SJSA1 (cell line): ENCODE results near the gene NRG3. TPM values are rescaled to one million over a fixed set of nuclear protein-coding genes. Genes with fewer than 3 reads are reported as not detected.
"Not testable (repeated sequence)": the region's sequence is repeated elsewhere in the genome, so short reads cannot be mapped to it uniquely, and the experiment has no call there.

Experiments
- DNase-seq, 2 experiments: peaks; one replicate each; pipeline ENCODE4 v3.0.0-alpha.2; 2015 to 2020; ENCODE audit warnings: low spot score in 2 of 2, low read depth in 1 of 2
- H3K27ac ChIP-seq: fragments of 250-450 bp; sonication (Bioruptor Pico); 2 replicates; pipeline ENCODE4 v1.5.1; 2020; ENCODE audit warnings: mild to moderate bottlenecking, moderate library complexity
- H3K27me3 ChIP-seq: fragments of 250-450 bp; sonication (Bioruptor Pico); replicated peaks from 2 replicates; pipeline ENCODE4 v1.5.1; 2020; ENCODE audit warnings: mild to moderate bottlenecking, moderate library complexity
- H3K36me3 ChIP-seq: fragments of 250-450 bp; sonication (Bioruptor Pico); 2 replicates; pipeline ENCODE4 v1.5.1; 2020; ENCODE audit warnings: mild to moderate bottlenecking
- H3K4me1 ChIP-seq: fragments of 250-450 bp; sonication (Bioruptor Pico); replicated peaks from 2 replicates; pipeline ENCODE4 v1.6.1; 2021; ENCODE audit warnings: mild to moderate bottlenecking
- H3K4me3 ChIP-seq: fragments of 250-450 bp; sonication (Bioruptor Pico); 2 replicates; pipeline ENCODE4 v1.5.1; 2020; ENCODE audit warnings: mild to moderate bottlenecking
- H3K9me3 ChIP-seq: fragments of 250-450 bp; sonication (Bioruptor Pico); replicated peaks from 2 replicates; pipeline ENCODE4 v1.5.1; 2020; ENCODE audit warnings: mild to moderate bottlenecking
- total RNA-seq: library from RNA; depleted of rRNA; stranded (reverse); fragments of >200 nt; shearing (Covaris generic); gene quantifications from 2 replicates; pipeline ENCODE4 v1.2.3, GENCODE V29; 2014

The NRG3 gene
- total RNA-seq, 1 experiment from 2014 or later = not detected

GRCh38 chr10:82321724-82322123 is 446.7 kb downstream of the NRG3 start:
- no peak overlapping the region for H3K4me3 ChIP-seq
- no peaks in the 10 kb centered on the region for H3K4me1 ChIP-seq
- no peaks in the 10 kb centered on the region for H3K36me3 ChIP-seq
- H3K27me3 ChIP-seq = no peaks in the 10 kb centered on the region
- no peak overlapping the region for H3K27ac ChIP-seq
- no peak for DNase-seq
- no peaks in the 10 kb centered on the region for H3K9me3 ChIP-seq

DNA sequence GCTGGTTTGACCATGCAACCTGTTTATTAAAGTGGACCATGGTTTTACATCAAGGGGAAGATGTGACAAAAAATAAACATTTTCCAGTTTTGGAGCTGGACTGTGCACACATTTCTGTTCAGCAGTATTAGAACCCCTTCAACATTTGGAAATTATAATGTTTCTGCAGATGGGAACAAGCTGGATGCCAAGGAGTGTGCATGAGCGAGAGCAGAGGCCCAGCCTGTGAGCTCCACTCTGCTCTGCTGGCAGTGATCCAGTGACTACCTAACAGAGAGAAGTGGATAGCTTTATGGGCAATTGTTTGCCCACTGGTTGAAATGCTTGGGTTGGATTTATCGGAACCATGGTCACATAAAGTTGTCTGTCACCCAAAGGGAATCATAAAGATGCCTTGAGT is 456.7 kb downstream of the NRG3 start:
- Histone ChIP-seq H3K4me1 (no peaks in the 10 kb centered on the region), H3K36me3 (no peaks in the 10 kb centered on the region), H3K9me3 (peaks cover 4% of the 10 kb centered on the region; the same call in 1 of the 2 replicates), H3K27me3 (no peaks in the 10 kb centered on the region), H3K27ac (no peak overlapping the region), H3K4me3 (no peak overlapping the region)
- DNase-seq = no peak

- Histone ChIP-seq H3K27me3 (no peaks in the 10 kb centered on the region), H3K4me3 (no peak overlapping the region), H3K36me3 (no peaks in the 10 kb centered on the region), H3K9me3 (0 out of 2 replicates have a peak, but pooled peaks cover 2% of the 10 kb centered on the region), H3K4me1 (no peaks in the 10 kb centered on the region), H3K27ac (no peak overlapping the region)
- no peak for DNase-seq
Measured at GRCh38 chr10:82335831-82336230, 460.8 kb downstream of the NRG3 start.

GRCh38 chr10:82340166-82340565 is 465.2 kb downstream of the NRG3 start:
- H3K4me1 ChIP-seq = no peaks in the 10 kb centered on the region
- no peak overlapping the region for H3K4me3 ChIP-seq
- 0 out of 2 replicates have a peak, but pooled peaks cover 3% of the 10 kb centered on the region for H3K9me3 ChIP-seq
- no peak for DNase-seq
- no peaks in the 10 kb centered on the region for H3K36me3 ChIP-seq
- no peak overlapping the region for H3K27ac ChIP-seq
- H3K27me3 ChIP-seq = no peaks in the 10 kb centered on the region

DNA sequence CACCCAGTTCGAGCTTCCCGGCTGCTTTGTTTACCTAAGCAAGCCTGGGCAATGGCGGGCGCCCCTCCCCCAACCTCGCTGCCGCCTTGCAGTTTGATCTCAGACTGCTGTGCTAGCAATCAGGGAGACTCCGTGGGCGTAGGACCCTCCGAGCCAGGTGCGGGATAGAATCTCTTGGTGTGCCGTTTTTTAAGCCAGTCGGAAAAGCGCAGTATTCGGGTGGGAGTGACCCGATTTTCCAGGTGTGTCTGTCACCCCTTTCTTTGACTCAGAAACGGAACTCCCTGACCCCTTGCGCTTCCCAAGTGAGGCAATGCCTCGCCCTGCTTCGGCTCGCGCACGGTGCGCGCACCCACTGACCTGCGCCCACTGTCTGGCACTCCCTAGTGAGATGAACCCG is 474.6 kb downstream of the NRG3 start:
- H3K4me3 ChIP-seq, H3K27ac ChIP-seq, H3K4me1 ChIP-seq, DNase-seq, H3K9me3 ChIP-seq, H3K36me3 ChIP-seq, H3K27me3 ChIP-seq: not testable (repeated sequence)

DNA sequence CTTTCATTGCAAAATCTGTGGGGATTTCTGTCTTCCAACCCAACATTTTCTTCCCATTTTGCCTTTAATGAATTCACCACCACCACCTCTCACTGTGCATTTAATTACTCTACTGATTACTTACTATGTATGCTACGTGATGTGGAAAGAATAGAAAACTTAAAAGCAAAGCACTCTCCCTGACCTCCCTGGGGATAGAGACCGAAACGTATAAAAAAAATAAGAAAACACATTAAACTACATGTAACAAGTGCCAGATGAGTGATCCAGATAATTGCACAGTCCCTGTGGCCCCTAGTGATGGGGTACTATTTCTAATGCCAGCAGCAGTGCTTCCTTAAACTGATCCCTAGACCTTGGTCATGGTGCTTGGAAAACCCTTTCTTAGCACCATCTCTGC is 478.4 kb downstream of the NRG3 start:
- Histone ChIP-seq H3K9me3 (peaks cover 2% of the 10 kb centered on the region), H3K36me3 (no peaks in the 10 kb centered on the region), H3K27ac (no peak overlapping the region), H3K27me3 (no peaks in the 10 kb centered on the region), H3K4me1 (no peaks in the 10 kb centered on the region), H3K4me3 (no peak overlapping the region)
- no peak for DNase-seq

DNA sequence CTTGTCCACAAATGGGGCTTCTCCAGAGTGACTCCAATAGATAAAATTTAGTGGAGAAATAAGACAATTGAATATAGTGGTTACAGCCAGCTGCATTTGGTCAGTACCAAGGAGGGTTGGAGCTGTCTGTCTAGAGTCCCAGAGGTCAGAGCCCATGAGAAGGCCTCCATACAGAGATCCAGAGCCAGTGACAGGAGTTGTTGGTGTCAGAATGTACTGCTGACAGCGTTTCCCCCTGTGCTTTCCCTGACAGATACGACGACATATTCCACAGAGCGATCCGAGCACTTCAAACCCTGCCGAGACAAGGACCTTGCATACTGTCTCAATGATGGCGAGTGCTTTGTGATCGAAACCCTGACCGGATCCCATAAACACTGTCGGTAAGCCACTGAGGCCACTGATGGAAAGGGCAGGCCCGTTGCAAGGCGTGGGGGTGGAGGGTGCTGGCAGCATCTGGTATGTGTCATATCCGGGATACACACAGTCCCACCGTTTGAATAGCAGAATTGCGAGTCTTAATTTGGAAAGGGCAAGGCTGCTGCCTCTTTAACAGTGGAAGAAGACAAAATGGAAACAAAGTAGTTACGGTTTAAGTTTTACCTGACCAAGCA is 483.6 kb downstream of the NRG3 start:
- Histone ChIP-seq H3K27ac (no peak overlapping the region), H3K27me3 (no peaks in the 10 kb centered on the region), H3K36me3 (no peaks in the 10 kb centered on the region), H3K4me1 (no peaks in the 10 kb centered on the region), H3K9me3 (no peaks in the 10 kb centered on the region; the same call in 1 of the 2 replicates), H3K4me3 (no peak overlapping the region)
- no peak for DNase-seq

DNA sequence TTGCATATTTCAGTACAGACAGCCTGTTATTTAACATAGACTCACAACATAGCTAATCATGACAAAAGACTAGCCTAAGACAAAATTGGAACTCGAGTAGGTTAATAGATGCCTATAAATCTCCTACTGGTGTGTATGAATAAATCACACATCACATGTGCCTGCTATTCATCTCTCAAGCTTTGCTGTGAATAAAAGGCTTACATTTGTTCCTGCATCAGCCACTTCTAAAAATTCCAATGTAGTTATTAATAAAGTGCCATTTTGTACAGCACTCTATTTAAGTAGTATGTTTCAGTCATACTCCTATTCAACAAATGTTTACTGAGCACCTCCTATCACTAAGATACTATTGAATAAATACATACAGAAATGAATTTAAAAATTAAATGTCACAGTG is 486.3 kb downstream of the NRG3 start:
- DNase-seq = no peak
- no peak overlapping the region for H3K4me3 ChIP-seq
- H3K27ac ChIP-seq = no peak overlapping the region
- no peaks in the 10 kb centered on the region for H3K27me3 ChIP-seq
- no peaks in the 10 kb centered on the region for H3K36me3 ChIP-seq
- 0 out of 2 replicates have a peak, but pooled peaks cover 3% of the 10 kb centered on the region for H3K9me3 ChIP-seq
- no peaks in the 10 kb centered on the region for H3K4me1 ChIP-seq

DNA sequence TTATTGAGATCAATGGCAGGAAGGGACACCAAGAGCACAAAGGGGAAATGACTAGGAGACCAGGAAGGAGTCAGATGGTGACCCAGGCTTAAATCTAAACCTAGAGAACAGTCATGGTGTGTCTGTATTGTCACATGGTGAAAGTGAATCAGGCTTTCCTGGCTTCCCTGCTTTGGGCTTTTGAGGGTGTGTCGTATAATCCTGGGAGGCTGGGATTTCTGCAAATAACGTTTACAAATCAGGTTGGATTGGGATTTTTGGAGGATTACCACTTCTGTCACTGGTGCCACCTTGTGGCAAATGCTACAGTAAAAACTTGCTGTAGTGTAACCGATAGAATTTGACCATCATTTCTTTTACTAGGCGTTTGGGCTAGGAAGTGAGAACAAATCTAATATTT is 502.6 kb downstream of the NRG3 start:
- Histone ChIP-seq H3K9me3 (0 out of 2 replicates have a peak, but pooled peaks cover 5% of the 10 kb centered on the region), H3K4me3 (no peak overlapping the region), H3K27me3 (no peaks in the 10 kb centered on the region), H3K36me3 (no peaks in the 10 kb centered on the region), H3K27ac (no peak overlapping the region), H3K4me1 (no peaks in the 10 kb centered on the region)
- no peak for DNase-seq

GRCh38 chr10:82378146-82378545 is 503.2 kb downstream of the NRG3 start:
- no peaks in the 10 kb centered on the region for H3K4me1 ChIP-seq
- no peak overlapping the region for H3K4me3 ChIP-seq
- no peaks in the 10 kb centered on the region for H3K27me3 ChIP-seq
- 0 out of 2 replicates have a peak, but pooled peaks cover 5% of the 10 kb centered on the region for H3K9me3 ChIP-seq
- no peak overlapping the region for H3K27ac ChIP-seq
- no peak for DNase-seq
- H3K36me3 ChIP-seq = no peaks in the 10 kb centered on the region

GRCh38 chr10:82383350-82383749 is 508.4 kb downstream of the NRG3 start:
- H3K4me1 ChIP-seq = no peaks in the 10 kb centered on the region
- no peaks in the 10 kb centered on the region for H3K36me3 ChIP-seq
- H3K27ac ChIP-seq = no peak overlapping the region
- H3K9me3 ChIP-seq = no peaks in the 10 kb centered on the region; the same call in 1 of the 2 replicates
- no peak overlapping the region for H3K4me3 ChIP-seq
- no peaks in the 10 kb centered on the region for H3K27me3 ChIP-seq
- DNase-seq = no peak

- no peaks in the 10 kb centered on the region for H3K4me1 ChIP-seq
- H3K9me3 ChIP-seq = peaks cover 3% of the 10 kb centered on the region
- H3K4me3 ChIP-seq = no peak overlapping the region
- no peaks in the 10 kb centered on the region for H3K27me3 ChIP-seq
- DNase-seq = no peak
- no peak overlapping the region for H3K27ac ChIP-seq
- no peaks in the 10 kb centered on the region for H3K36me3 ChIP-seq
Measured at GRCh38 chr10:82390866-82391658, 516.1 kb downstream of the NRG3 start.

- Histone ChIP-seq H3K4me3 (no peak overlapping the region), H3K27ac (no peak overlapping the region), H3K9me3 (peaks cover 7% of the 10 kb centered on the region), H3K4me1 (no peaks in the 10 kb centered on the region), H3K27me3 (no peaks in the 10 kb centered on the region), H3K36me3 (no peaks in the 10 kb centered on the region)
- DNase-seq = no peak
Measured at GRCh38 chr10:82391971-82392370, 517.0 kb downstream of the NRG3 start.

DNA sequence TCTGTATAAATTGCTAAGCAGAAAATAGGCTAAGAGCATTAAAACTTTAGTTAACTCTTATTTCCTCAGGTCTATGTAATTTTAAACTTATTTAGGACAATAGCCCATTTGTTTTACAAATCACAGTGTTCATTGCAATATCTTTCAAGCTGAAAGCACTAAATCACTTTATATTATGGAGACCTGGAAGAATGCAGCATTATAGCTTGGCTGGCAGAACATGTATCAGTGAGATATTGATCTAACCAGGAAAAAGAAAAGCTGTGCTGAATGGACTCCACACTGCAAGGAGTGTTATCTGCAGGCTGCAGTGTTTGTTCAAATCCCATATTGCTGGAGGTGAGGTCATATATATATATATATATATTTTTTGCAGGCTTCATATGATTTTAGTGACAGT is 517.5 kb downstream of the NRG3 start:
- Histone ChIP-seq H3K27ac (no peak overlapping the region), H3K27me3 (no peaks in the 10 kb centered on the region), H3K36me3 (no peaks in the 10 kb centered on the region), H3K4me3 (no peak overlapping the region), H3K9me3 (peaks cover 7% of the 10 kb centered on the region), H3K4me1 (no peaks in the 10 kb centered on the region)
- DNase-seq = no peak
